DND-41 (cell line): ENCODE results near the gene HGF.

Experiments
- ATAC-seq: fragments of 200-7000 bp; cut with Tn5 transposase; 3 replicates; pipeline ENCODE4 v1.9.1; 2021; ENCODE audit warnings: low read depth; ENCODE audit not compliant: insufficient read depth
- DNase-seq: peaks from one replicate; pipeline ENCODE4 v3.0.0-alpha.2; 2020
- H2AFZ ChIP-seq: 2 replicates; pipeline ENCODE4 v1.6.0; 2012; ENCODE audit warnings: low read depth, low read length
- H3K27ac ChIP-seq: 2 replicates; pipeline ENCODE4 v1.5.1; 2012; ENCODE audit warnings: low read length, inconsistent platforms
- H3K27me3 ChIP-seq: fragments of 200-600 bp; sonication (generic); 2 replicates; pipeline ENCODE4 v1.6.0; 2012; ENCODE audit warnings: low read length, mild to moderate bottlenecking, inconsistent platforms; ENCODE audit not compliant: insufficient read depth, poor library complexity
- H3K36me3 ChIP-seq: 2 replicates; pipeline ENCODE4 v1.5.1; 2012; ENCODE audit warnings: low read length, inconsistent platforms; ENCODE audit not compliant: insufficient read depth
- H3K4me1 ChIP-seq: 2 replicates; pipeline ENCODE4 v1.5.1; 2012; ENCODE audit warnings: mild to moderate bottlenecking, low read length; ENCODE audit not compliant: insufficient read depth
- H3K4me2 ChIP-seq: 2 replicates; pipeline ENCODE4 v1.6.0; 2012; ENCODE audit warnings: mild to moderate bottlenecking, moderate library complexity, low read length, inconsistent platforms; ENCODE audit not compliant: insufficient read depth
- H3K4me3 ChIP-seq, 2 experiments: fragments of 200-600 bp in 1 of 2; shearing (Covaris generic) in 1 of 2; 2 replicates each; pipeline ENCODE4 v1.5.1; 2012 to 2016; ENCODE audit warnings: inconsistent platforms in 2 of 2, low read length in 2 of 2, mild to moderate bottlenecking in 2 of 2, low read depth in 1 of 2, moderate library complexity in 1 of 2
- H3K79me2 ChIP-seq: 2 replicates; pipeline ENCODE4 v1.6.0; 2012; ENCODE audit warnings: low read length, inconsistent platforms; ENCODE audit not compliant: insufficient read depth
- H3K9ac ChIP-seq: 2 replicates; pipeline ENCODE4 v1.6.0; 2012; ENCODE audit warnings: low read depth, mild to moderate bottlenecking, inconsistent platforms, low read length, moderate library complexity
- H3K9me3 ChIP-seq: 2 replicates; pipeline ENCODE4 v1.5.1; 2012; ENCODE audit warnings: low read length, moderate library complexity, mild to moderate bottlenecking, inconsistent platforms; ENCODE audit not compliant: insufficient read depth, severe bottlenecking
- H4K20me1 ChIP-seq: 2 replicates; pipeline ENCODE4 v1.6.0; 2012; ENCODE audit warnings: low read length; ENCODE audit not compliant: insufficient read depth
- EZH2 ChIP-seq: IDR thresholded peaks from 3 replicates; pipeline ENCODE4 v1.6.1; 2012; ENCODE audit warnings: borderline replicate concordance, low read depth, mild to moderate bottlenecking, moderate library complexity, low read length, inconsistent platforms; ENCODE audit not compliant: severe bottlenecking
- TF ChIP-seq, protein P1 (sequence below): IDR thresholded peaks from 2 replicates; pipeline ENCODE4 v1.5.1; 2012; ENCODE audit warnings: borderline replicate concordance, low read length, moderate library complexity, mild to moderate bottlenecking; ENCODE audit not compliant: poor library complexity, severe bottlenecking; ENCODE audit errors: extremely low read depth

The HGF gene

DNA sequence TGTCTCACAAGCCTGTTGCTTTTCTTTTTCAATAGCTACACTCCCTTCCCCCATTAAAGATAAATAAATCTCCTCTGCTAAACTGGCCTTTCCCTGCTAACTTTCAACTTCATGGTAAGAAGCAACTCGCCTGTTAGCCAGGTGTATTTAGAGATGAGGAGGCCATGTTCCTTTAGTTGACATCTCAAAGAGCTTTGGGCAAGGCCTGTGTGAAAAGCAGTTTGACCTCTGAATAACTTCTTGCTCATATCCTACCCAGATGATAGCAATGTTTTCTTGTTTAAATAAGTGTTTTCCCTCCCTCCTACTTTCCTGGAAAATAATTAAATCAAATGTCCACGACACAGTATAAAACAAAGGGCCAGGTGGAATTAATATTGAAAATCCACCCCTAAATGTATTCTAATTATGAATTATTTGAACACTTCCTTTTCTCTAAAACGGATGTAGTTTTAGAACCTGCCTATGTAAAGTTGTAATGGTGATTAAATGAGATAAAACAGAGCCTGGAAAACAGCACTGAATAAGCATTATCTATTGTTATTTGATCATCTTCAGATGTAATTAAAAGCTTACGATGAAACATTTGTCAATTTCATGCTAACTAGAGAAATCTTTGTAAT is 78.5 kb downstream of the HGF start:
- Histone ChIP-seq H4K20me1 (no peaks in the 10 kb centered on the region), H3K4me2 (no peak overlapping the region), H3K9me3 (no peaks in the 10 kb centered on the region), H3K27me3 (no peaks in the 10 kb centered on the region), H3K36me3 (no peaks in the 10 kb centered on the region), H2AFZ (no peak overlapping the region), H3K9ac (no peak overlapping the region), H3K27ac (no peak overlapping the region), H3K4me3 (no peak overlapping the region), H3K4me1 (no peaks in the 10 kb centered on the region), H3K79me2 (no peaks in the 10 kb centered on the region)
- DNase-seq (no peak), ATAC-seq (no peak)
- no peak for TF ChIP-seq EZH2
- TF ChIP-seq, protein P1, sequence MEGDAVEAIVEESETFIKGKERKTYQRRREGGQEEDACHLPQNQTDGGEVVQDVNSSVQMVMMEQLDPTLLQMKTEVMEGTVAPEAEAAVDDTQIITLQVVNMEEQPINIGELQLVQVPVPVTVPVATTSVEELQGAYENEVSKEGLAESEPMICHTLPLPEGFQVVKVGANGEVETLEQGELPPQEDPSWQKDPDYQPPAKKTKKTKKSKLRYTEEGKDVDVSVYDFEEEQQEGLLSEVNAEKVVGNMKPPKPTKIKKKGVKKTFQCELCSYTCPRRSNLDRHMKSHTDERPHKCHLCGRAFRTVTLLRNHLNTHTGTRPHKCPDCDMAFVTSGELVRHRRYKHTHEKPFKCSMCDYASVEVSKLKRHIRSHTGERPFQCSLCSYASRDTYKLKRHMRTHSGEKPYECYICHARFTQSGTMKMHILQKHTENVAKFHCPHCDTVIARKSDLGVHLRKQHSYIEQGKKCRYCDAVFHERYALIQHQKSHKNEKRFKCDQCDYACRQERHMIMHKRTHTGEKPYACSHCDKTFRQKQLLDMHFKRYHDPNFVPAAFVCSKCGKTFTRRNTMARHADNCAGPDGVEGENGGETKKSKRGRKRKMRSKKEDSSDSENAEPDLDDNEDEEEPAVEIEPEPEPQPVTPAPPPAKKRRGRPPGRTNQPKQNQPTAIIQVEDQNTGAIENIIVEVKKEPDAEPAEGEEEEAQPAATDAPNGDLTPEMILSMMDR = no peak

DNA sequence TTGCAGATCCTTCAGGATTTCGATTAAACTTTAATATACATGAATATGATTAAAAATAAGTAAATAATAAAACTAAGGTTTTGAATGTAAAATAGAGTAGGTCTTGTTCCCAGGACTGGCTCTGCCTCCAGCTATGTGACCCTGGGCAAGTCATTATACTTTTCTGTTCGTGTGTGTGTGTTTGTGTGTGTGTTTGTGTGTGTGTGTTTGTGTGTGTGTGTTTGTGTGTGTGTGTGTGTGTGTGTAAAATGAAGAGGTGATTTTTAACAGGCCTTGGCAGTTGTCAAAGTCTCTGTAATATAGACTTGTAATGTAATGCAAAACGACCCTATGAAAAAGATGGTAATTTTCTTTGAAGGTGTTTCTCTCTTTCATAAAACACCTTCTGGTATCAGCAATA is 79.2 kb downstream of the HGF start:
- TF ChIP-seq, protein P1 = no peak
- TF ChIP-seq EZH2 = no peak
- DNase-seq (no peak), ATAC-seq (no peak)
- Histone ChIP-seq H3K4me3 (no peak overlapping the region), H3K79me2 (no peaks in the 10 kb centered on the region), H3K4me2 (no peak overlapping the region), H3K9ac (no peak overlapping the region), H4K20me1 (no peaks in the 10 kb centered on the region), H3K36me3 (no peaks in the 10 kb centered on the region), H3K4me1 (no peaks in the 10 kb centered on the region), H3K27me3 (no peaks in the 10 kb centered on the region), H2AFZ (no peak overlapping the region), H3K27ac (no peak overlapping the region), H3K9me3 (no peaks in the 10 kb centered on the region)

DNA sequence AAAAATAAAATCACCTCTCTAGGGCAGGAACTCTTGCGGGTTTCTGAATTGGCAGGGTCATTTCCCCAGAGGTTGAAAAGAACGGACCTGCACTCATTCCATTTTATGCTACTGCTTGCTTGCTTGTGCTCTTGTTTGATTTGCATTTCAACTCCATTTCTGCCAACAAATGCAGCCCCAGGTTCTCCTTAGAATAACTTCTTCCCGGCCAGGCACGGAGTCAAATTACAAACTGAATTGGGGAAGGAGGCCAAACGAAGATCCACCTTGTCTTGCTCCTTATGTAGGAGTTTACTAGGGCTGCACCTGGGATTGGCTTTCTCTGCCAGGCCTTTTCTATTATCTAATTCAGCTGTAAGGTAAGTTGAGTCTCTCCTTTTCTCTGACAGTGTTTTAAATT is 79.6 kb downstream of the HGF start:
- H3K27me3 ChIP-seq = no peaks in the 10 kb centered on the region
- ATAC-seq = no peak
- no peak overlapping the region for H3K4me3 ChIP-seq
- H2AFZ ChIP-seq = no peak overlapping the region
- H4K20me1 ChIP-seq = no peaks in the 10 kb centered on the region
- H3K9me3 ChIP-seq = no peaks in the 10 kb centered on the region
- no peak for DNase-seq
- TF ChIP-seq EZH2 = no peak
- TF ChIP-seq, protein P1 = no peak
- H3K36me3 ChIP-seq = no peaks in the 10 kb centered on the region
- no peaks in the 10 kb centered on the region for H3K79me2 ChIP-seq
- no peak overlapping the region for H3K9ac ChIP-seq
- H3K4me2 ChIP-seq = no peak overlapping the region
- H3K27ac ChIP-seq = no peak overlapping the region
- no peaks in the 10 kb centered on the region for H3K4me1 ChIP-seq
